Activated CD4-positive, alpha-beta T cell treated with anti-CD3 and anti-CD28 coated beads, Interleukin-2, Interleukin-4, amounts not matched to agents 100 ng/mL and 50 ng/mL, durations not matched to agents 16 hours and 8 hours (primary cell): Measurements from ENCODE around the gene THBS1.
A peak's percentile ranks its signal among the peaks of the same experiment; 100 is the strongest.

Experiments used
- DNase-seq: peaks from one replicate; pipeline ENCODE4 v3.0.0-alpha.2; 2020; ENCODE audit warnings: low spot score

Gene THBS1

DNA sequence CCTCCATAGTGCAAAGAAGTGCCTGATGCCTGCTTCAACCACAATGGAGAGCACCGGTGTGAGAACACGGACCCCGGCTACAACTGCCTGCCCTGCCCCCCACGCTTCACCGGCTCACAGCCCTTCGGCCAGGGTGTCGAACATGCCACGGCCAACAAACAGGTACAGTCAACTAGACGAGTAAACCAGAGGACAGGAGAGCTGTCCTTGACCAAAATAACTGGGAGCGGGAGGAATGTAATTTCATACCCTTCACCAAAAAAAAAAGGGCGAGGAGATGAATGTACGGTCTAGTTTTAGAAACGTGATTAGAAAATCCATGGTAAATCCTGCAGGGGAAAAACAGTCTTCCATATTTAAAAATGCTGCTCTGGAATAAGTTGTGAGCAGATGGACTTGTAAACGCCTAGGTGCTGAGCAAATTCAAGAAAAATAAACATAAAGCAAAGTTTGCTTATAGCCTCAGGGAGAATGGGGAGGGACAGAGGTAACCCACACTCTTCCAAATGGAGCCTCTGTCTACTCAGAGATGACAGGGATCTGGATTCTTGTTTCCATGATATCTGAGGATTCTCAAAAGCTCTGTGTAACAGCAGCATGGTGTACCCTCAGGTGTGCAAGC lies 8.4 kb downstream of the THBS1 start:
- DNase-seq: no peak

GRCh38 chr15:39589815-39590644 lies 9.2 kb downstream of the THBS1 start:
- no peak for DNase-seq

GRCh38 chr15:39591141-39591895 lies 10.4 kb downstream of the THBS1 start:
- no peak for DNase-seq

- no peak for DNase-seq
Observed at GRCh38 chr15:39591896-39592315, 11.0 kb downstream of the THBS1 start.

DNA sequence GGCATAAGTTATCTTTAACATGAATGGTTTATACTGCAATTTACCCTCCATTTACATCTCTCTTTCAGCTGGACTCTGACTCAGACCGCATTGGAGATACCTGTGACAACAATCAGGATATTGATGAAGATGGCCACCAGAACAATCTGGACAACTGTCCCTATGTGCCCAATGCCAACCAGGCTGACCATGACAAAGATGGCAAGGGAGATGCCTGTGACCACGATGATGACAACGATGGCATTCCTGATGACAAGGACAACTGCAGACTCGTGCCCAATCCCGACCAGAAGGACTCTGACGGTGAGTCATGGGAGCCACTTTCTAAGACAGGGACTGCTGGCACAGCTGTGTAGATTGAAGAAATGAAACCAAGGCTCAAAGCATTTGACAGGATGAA lies 11.6 kb downstream of the THBS1 start:
- no peak for DNase-seq

- DNase-seq: no peak
Observed at GRCh38 chr15:39593071-39593655, 12.3 kb downstream of the THBS1 start.

DNA sequence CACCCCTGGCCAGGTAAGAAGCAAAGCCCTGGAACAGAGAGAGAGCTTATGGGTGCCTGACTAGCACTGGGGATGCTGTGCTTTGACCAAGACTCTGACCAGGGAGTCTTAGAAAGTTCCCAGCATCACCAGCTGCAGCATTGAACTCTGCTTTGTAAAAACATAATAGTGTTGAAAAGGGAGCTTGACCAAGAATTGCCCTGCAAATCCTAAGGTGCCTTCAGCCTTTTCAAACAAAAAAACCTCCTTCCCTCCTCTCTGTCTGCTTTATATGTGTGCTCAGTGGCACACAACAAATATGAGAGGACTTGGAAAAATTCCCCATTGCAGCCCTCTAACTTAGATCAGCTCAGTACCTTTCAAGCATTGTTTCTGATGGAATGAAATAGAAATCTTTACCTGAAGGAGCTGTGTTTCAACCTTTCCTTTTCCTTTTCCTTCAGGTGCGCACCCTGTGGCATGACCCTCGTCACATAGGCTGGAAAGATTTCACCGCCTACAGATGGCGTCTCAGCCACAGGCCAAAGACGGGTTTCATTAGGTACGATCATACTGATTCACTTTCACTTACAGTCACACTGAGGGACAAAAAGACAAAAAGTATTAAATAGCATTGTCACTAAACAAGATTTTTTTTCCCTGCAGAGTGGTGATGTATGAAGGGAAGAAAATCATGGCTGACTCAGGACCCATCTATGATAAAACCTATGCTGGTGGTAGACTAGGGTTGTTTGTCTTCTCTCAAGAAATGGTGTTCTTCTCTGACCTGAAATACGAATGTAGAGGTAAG lies 13.0 kb downstream of the THBS1 start:
- DNase-seq: peak; percentile 31

- no peak for DNase-seq
Observed at GRCh38 chr15:39594446-39595337, 13.8 kb downstream of the THBS1 start.

DNA sequence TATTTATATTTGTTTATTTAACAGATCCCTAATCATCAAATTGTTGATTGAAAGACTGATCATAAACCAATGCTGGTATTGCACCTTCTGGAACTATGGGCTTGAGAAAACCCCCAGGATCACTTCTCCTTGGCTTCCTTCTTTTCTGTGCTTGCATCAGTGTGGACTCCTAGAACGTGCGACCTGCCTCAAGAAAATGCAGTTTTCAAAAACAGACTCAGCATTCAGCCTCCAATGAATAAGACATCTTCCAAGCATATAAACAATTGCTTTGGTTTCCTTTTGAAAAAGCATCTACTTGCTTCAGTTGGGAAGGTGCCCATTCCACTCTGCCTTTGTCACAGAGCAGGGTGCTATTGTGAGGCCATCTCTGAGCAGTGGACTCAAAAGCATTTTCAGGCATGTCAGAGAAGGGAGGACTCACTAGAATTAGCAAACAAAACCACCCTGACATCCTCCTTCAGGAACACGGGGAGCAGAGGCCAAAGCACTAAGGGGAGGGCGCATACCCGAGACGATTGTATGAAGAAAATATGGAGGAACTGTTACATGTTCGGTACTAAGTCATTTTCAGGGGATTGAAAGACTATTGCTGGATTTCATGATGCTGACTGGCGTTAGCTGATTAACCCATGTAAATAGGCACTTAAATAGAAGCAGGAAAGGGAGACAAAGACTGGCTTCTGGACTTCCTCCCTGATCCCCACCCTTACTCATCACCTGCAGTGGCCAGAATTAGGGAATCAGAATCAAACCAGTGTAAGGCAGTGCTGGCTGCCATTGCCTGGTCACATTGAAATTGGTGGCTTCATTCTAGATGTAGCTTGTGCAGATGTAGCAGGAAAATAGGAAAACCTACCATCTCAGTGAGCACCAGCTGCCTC lies 14.7 kb downstream of the THBS1 start:
- no peak for DNase-seq

GRCh38 chr15:39596358-39597051 lies 15.6 kb downstream of the THBS1 start:
- no peak for DNase-seq

DNA sequence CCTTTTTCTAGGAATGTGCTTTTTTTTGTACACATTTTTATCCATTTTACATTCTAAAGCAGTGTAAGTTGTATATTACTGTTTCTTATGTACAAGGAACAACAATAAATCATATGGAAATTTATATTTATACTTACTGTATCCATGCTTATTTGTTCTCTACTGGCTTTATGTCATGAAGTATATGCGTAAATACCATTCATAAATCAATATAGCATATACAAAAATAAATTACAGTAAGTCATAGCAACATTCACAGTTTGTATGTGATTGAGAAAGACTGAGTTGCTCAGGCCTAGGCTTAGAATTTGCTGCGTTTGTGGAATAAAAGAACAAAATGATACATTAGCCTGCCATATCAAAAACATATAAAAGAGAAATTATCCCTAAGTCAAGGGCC lies 16.5 kb downstream of the THBS1 start:
- no peak for DNase-seq

DNA sequence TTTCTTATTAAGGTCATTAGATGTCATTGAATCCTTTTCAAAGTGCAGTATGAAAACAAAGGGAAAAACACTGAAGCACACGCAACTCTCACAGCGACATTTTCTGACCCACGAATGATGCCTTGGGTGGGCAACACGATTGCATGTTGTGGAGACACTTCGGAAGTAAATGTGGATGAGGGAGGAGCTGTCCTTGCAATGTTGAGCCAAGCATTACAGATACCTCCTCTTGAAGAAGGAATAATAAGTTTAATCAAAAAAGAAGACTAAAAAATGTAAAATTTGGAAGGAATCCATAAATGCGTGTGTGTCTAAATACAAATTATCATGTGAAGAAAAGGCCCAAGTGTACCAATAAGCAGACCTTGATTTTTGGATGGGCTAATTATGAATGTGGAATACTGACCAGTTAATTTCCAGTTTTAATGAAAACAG lies 16.9 kb downstream of the THBS1 start:
- no peak for DNase-seq

DNA sequence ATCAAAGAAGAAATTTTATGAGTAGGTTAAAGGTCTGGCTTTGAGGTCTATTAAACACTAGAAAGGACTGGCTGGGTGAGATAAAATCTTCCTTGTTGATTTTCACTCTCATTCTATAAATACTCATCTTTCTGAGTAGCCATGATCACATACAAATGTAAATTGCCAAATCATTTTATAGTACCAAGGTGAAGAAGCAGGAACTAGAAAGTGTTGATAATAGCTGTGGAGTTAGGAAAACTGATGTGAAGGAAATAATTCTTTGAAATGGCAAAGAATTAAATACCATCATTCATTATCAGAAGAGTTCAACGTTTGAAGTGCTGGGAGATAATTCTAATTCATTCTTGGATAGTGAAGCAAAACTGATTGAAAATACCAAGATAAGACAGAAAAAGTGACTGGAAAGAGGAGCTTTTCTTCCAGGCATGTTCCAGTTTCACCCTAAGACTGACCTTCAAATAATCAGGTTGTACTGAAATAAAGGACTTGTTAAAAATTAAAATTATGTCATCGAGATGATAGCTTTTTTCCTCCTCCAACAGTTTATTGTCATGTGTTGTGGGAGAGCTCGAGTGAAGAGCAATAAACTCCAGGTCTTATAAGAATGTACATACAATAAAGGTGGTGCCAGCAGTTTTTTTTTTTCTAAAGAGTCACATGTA lies 17.4 kb downstream of the THBS1 start:
- no peak for DNase-seq

DNA sequence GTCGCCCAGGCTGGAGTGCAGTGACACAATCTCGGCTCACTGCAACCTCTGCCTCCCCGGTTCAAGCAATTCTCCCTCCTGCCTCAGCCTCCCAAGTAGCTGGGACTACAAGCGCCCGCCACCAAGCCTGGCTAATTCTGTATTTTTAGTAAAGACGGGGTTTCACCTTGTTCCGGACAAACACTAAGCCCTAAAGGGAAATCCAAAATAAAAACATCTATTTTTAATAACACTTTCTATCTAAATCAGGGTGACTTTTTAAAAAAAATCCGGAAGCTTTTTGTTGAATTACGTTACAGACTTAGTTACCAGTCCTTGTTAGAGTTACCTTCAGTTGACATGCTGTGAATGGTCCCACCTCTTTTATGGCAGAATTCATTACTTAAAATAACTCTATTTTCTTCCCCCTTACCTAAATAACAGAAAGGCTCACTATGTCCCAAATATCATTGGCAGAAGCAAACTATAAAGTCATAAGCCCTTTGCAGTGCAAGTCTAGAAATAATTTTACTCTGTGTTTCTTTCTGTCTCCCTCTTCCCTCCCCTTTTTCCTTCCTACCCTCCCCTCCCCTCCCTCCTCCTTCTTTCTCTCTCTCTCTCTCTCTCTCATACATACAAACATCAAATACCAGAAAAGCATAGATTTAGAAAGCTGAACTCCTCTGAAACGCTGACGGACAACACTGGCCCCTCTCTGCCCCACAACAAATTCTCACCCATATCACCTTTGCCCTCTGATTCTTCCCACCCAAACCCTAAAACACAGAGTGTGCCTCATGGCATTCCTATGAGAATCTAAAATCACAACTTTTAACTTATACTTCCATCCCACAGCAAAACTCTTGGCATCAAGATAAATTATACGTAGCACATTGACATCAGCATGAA lies 18.3 kb downstream of the THBS1 start:
- DNase-seq: no peak

- no peak for DNase-seq
Observed at GRCh38 chr15:39599871-39600270, 19.0 kb downstream of the THBS1 start.

GRCh38 chr15:39602143-39602542 lies 21.3 kb downstream of the THBS1 start:
- no peak for DNase-seq

- DNase-seq: no peak
Observed at GRCh38 chr15:39605146-39605545, 24.3 kb downstream of the THBS1 start.
